Frontal cortex (tissue), 1 donor: ENCODE data around the gene ZNF267. TPM values are rescaled to one million over a fixed set of nuclear protein-coding genes. Genes with fewer than 3 reads are reported as not detected.

Source experiments
- small RNA-seq: library from RNA; depleted of rRNA; stranded (forward); fragments of <200 nt; gene quantifications from one replicate; pipeline ENCODE3, GENCODE V24; 2014
- total RNA-seq: library from RNA; depleted of rRNA; stranded (reverse); fragments of >200 nt; gene quantifications from one replicate; pipeline ENCODE4 v1.2.3, GENCODE V29; 2014

ZNF267 gene
- total RNA-seq, 1 donor from 2014 or later: 10.2 TPM

Small RNA genes within 50 kb of the gene (small RNA-seq; reads per million reads assigned to genes)
- gene AC034105.2 (not detected), gene AC034105.4 (not detected)
